GM19351 (cell line): ENCODE data around the gene EEIG2.

Experiments used
- ATAC-seq: cut with Tn5 transposase; IDR thresholded peaks from one replicate; pipeline ENCODE4 v1.9.1; 2021; ENCODE audit warnings: mild to moderate bottlenecking, moderate library complexity; ENCODE audit not compliant: unreplicated experiment

EEIG2 gene

DNA sequence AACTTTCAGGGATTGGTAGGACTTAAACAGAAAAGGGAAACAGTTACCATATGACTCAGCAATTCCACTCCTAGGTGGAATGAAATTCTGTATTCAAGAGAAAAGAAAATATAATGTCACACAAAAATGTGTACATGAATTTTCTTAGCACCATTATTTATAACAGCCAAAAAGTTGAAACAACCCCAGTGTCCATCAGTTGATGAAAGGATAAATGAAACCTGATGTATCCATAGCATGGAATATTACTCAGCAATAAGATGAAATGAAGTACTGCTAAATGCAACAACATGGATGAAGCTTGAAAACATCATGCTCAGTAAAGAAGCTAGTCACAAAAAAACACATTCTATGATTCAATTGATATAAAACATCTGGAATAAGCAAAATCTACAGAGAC, 15.5 kb downstream of the EEIG2 start:
- ATAC-seq: no peak

DNA sequence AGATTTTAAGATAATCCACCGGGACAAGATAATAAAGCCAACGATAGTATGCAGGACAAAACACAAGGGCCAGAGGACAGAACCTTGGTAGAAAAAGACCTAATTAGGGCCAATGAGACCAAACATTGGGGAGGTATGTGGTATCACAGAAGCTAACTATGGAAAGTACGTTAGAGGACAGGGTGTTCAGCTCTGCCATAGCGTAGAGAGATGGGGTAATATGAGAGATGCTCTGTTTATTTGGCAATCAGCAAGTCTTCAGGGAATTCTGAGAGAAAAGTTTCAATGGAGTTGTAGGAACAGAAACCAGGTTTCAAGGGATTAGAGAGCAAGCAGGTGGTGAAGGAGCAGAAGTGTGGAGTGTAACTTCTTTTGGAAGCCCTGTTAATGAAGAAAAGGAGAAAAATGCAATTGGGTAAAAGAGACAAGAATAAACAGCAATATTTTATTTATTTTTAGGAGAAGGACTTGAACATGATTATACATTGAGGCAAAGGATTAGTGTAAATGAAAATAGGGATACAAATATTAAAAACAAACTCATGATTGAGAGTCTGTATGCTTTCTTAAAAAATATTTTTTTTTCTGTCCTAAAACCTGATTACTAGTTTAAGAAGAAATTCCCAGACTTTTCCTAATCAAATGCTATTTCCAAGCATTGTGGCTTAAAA, 24.0 kb downstream of the EEIG2 start:
- ATAC-seq: no peak

DNA sequence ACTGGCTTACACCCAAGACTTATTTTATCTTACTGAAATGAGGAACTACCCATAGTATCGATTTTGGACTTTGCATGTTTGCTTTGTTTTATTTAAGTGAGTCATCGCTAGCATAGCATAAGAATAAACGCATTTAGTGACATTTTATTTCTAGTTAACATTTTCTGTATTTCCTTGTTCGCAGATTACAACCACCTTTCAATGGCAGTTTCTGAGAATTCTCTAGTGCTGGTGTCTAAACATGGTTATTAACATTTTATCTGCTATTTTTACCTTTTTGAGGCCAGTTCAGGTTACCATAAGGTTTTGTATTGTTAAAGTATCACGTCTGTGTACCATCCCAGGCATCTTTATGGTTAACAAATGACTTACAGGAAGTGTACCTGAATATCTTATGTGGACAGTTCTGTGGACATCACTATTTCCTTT, 24.5 kb downstream of the EEIG2 start:
- ATAC-seq: peak; percentile 63

DNA sequence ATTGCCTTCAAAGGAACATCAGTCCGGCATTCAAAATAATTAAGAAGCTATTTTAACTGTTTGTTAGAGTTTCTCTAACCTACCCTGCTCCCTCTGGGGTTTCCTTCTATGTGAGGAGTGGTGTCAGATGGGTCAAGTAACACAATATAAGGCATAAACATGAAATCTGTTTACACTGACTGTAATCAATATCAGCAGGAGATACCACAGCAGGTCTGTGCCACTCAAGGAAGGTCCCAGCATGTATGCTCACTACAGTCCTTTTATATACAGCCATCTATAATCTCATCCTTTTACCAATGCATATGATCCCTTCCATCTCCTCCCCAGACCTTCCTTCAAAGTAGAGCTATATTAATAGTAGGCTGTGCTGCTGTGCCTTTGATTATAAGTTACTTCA, 25.4 kb downstream of the EEIG2 start:
- ATAC-seq: no peak

DNA sequence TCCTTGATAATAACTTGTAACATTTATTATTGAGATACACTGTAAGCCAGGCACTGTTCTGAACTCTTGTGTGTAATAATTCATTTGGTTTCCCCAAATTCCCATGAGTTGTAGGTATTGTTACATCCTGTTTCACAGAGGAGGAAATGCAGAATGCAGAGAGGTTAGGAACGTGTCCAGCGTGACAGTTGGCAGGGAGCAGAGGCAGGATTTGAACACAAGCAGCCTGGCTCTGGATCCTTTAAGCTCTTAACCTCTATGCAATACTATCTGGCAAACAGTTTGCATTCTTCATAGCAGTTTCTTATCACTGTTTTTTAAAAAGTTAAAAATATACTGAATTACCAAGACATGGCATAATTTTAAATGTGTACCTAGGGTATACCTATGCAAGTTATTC, 30.5 kb downstream of the EEIG2 start:
- ATAC-seq: no peak

DNA sequence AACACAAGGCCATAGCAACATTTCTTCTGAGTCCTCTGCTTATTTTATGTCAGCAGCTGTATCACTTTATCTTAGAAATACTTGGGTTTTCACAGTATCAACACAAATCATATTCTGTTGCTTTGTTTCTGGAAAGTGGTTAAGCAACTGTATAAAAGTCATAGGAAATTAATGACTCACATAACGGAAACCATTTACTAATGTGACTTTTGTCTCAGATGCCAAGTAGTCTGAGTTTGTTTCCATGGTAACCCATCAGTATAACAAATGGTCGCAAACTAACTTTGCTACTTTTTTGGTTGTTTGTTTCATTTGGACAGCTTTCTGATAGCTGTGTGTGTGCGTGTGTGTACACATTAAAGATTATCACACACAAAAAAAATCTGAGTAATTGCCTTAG, 31.1 kb downstream of the EEIG2 start:
- ATAC-seq: no peak

DNA sequence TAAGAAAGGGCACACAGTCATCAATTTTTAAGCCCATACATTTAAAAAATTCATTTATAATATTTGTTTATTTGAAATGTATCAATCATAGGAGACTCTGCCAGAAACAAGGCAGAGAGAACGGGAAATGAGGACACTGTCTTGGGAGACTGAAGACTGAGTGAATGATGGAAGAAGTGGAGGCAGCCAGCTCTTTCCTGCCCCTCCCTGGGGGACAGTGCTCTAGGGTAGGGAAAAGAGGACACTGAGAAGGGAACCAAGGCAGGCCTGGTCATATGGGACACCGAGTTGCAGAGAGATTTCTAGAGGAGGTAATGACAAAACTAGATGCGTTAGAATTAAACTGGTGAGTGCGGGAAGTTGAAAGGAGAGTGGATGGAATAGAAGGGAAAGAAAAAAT, 31.6 kb downstream of the EEIG2 start:
- ATAC-seq: no peak

DNA sequence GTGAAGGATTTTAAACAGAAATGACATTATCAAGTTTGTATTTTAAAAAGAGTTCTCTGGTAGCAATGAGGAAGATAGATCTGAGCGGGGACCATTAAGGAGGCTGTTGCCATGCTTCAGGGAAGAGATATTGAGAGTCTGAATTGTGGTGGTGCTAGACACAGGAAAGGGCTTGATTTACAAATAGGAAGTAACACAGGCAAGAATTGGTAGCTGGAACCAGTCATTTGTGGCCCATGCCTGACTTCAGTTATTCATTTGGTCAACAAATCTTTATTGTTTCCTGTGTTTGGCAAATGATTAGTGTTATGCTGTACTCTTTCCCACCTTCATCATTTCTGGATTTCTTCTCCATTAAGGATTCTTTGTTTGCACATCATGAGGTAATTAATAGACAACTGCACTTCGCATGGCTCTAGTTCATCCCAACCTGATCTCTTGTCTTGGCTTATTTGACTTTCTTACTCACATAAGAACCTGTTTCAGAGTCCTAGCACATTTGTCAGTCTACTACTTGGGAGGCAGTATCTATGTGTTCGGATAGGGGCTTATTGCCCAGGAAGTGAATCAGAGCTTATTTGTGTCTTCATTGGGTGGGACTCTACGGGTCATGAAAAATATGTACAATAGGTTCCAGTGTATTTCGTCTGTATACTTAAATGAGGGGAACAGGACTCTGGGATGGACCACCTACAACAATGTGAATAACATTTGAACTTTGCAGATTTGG, 32.3 kb downstream of the EEIG2 start:
- ATAC-seq: peak; percentile 75

DNA sequence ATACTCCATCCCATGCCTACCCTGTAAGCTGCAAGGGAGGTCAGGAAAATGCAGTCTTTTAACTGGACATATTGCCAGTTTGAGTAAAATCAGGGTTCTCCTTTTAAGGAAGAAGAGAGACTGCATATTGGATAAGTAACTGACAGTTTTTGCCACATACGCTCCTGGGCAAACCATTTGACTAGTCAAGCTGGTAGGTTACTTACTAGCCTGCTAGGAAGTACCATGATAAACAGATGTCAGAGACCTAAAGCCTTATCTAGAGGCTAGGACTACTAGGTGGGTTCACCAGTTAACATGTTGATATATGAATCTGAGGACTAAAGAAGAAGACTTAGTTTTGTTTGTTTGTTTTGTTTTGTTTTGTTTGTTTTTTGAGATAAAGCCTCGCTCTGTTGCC, 33.5 kb downstream of the EEIG2 start:
- ATAC-seq: no peak

DNA sequence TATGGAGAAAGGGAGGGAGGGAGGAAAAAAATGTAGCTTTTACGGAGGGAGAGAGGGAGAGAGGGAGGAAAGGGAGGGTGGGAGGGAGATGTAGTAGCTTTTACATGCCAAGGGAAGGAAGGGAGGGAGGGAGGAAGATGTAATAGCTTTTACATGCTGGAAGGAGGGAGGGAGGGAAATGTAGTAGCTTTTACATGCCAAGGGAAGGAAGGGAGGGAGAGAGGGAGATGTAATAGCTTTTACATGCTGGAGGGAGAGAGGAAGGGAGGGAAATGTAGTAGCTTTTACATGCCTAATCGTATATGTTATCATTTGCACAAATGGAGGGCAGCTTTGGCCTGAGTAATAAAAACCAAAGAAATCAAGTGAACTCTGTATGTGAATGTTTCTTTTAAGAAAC, 35.6 kb downstream of the EEIG2 start:
- no peak for ATAC-seq

DNA sequence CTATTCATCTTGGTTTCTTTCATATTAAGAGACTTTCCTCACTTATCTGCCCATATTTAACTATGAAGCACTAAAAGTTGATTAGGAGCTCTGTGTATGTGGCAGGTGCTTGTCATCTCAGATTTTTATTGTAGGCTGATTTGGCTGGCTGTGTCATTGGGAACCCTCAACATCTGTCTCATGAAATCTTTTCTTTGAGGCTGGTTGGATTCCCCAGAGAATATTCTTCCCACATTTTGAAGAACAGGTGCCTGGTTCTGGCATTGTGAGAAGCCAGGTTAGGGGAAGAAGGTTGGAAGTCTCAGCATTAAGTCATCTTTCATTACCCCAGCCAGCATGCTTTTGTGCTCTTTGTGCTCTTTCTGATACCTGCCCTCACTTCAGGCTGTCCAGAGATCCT, 37.1 kb downstream of the EEIG2 start:
- ATAC-seq: no peak

DNA sequence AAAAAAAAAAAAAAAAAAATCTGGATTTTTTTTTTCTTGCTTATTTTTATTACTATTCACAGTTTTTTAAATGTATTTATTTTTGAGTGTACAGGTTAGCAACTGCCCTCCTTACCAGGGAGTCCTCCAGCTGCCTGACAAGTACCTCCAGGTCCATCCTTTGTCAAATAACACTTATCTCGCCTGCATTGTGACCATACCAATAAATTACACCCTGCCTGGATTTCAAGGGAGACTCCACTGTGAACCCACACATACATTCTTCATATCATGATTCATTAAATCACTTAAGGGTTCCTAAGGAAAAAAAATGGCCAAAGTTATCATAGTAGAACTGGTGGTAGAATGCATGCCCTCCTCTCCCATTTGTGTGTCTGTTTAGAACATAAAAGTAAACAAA, 38.4 kb downstream of the EEIG2 start:
- no peak for ATAC-seq

DNA sequence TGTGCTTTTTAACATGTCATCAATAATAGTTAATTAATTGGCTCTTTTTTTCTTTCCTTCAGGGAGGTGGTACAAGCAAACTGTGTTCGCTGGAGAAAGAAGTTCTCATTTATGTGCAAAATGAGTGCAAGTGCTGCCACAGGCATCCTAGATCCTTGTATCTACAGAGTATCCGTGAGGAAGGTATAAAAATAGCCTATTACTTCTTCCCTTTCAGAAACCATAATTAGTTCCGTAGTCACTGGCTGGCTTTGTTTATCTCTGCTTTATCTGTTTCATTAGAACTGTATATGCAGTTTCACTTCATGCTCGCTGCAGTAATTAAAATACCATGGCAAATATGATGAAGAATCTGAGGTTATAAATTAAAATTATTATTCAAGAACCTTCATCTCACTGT, 40.6 kb downstream of the EEIG2 start:
- no peak for ATAC-seq

DNA sequence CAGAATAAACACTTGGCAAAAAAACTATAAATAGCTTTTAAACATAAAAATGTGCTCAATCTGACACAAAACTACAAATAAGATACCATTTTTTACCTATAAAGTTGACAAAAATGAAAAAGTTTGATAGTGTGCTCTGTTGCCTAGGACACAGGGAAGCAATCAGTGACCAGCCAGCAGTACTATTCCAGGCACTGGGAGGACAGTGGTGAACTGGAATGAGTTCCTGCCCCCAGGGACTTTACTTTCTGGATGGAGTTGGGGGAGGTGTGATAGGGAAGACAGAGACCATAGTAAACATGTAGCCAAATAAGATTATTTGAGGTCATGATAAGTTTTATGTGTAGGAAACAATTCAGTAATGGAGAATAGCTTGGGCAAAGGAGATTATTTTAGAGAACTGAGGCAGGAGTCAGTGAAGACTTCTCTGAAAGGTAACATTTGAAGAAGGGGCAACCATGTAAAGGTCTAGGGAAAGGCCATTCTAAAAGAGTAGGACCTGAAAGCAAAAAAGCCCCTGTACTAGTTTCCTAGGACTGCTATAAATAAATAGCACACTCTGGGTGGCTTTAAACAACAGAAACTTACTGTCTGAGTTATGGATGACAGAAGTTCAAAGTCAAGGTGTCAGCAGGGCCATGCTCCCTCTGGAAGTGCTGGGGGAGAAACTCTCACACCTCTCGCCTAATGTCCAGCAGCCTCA, 42.0 kb downstream of the EEIG2 start:
- ATAC-seq: no peak

DNA sequence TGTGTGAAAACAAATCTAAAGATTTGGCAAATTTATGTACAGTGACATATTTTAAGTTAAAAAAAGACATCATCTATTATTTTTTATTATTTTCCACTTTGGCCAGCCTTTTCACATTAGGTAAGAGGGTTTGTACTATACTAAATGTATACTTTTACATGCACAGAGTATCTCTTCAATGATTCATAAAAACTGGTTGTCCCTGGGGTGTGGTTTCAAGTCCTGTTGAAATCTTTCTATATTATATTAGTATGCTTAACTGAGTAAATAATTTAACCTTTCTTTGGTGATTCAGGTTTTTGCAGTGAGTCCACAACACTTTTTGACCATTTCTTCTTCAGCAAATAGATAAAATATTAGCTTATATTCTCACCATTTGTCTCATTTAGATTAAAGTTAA, 45.7 kb downstream of the EEIG2 start:
- no peak for ATAC-seq

DNA sequence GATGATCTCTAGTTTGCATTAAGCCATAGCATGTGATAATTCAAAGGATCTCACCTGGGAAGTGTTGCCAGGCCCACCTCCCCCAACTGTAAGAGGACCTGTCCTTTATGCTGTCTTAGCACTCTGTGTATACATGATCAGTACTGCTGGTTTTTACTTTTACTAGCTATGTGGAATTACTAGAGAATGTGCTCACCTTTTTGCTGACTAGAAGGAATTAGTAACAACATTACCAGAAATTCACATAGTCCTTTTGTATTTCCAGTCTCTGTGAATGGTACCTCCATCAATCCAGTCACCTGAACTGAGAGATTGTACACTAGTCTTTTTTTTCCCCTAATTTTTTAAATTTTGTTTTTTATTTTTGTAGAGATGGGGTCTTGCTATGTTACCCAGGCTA, 46.6 kb downstream of the EEIG2 start:
- no peak for ATAC-seq

DNA sequence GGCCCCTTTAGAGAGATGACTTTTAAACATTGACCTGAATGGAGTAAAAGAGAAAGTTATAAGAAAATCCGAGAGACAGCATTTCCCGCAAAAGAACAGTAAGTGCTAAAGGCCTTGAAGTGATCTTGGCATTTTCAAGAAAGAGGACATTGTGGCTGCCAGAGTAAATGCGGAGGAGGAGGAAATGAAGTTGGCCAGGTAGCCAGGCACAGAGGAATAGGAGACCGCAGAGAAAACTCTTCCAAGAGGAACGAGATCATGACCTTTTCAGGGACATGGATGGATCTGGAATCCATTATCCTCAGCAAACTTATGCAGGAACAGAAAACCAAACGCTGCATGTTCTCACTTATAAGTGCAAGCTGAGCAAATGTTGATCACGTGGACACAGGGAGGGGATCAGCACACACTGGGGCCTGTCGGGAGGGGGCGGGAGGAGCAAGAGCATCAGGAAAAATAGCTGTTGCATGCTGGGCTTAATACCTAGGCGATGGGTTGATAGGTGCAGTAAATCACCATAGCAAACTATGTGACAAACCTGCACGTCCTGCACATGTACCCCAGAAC, 49.7 kb downstream of the EEIG2 start:
- ATAC-seq: no peak
